SK-N-SH treated with all-trans-retinoic acid at 6 μM for 48 hours (cell line): ENCODE data around the gene REPS2.

ENCODE experiments used
- ATAC-seq: fragments of 200-7000 bp; cut with Tn5 transposase; 3 replicates; pipeline ENCODE4 v1.9.1; 2020; ENCODE audit warnings: mild to moderate bottlenecking, moderate library complexity
- ARNTL ChIP-seq: fragments of 450-650 bp; formaldehyde crosslinking; IDR thresholded peaks from 2 replicates; pipeline ENCODE4 v1.5.0; 2020; ENCODE audit warnings: low read depth, mild to moderate bottlenecking, moderate library complexity, borderline replicate concordance
- BACH2 ChIP-seq: fragments of 250-450 bp; sonication (Bioruptor Pico); IDR thresholded peaks from 2 replicates; pipeline ENCODE4 v1.9.0; 2021; ENCODE audit warnings: mild to moderate bottlenecking, borderline replicate concordance
- CSDC2 ChIP-seq: fragments of 250-450 bp; sonication (Bioruptor Pico); IDR thresholded peaks from 2 replicates; pipeline ENCODE4 v1.5.0; 2020; ENCODE audit warnings: mild to moderate bottlenecking, moderate library complexity
- GLIS3 ChIP-seq: fragments of 250-450 bp; sonication (Bioruptor Pico); IDR thresholded peaks from 2 replicates; pipeline ENCODE4 v1.5.0; 2020; ENCODE audit warnings: mild to moderate bottlenecking, moderate library complexity
- ISL1 ChIP-seq: fragments of 250-450 bp; sonication (Bioruptor Pico); IDR thresholded peaks from 2 replicates; pipeline ENCODE4 v2.1.2; 2022; ENCODE audit warnings: mild to moderate bottlenecking, moderate library complexity
- OSR1 ChIP-seq: fragments of 250-450 bp; sonication (Bioruptor Pico); IDR thresholded peaks from 2 replicates; pipeline ENCODE4 v1.8.0; 2022; ENCODE audit warnings: moderate library complexity, mild to moderate bottlenecking, inconsistent platforms
- PPARA ChIP-seq: fragments of 250-450 bp; sonication (Bioruptor Pico); IDR thresholded peaks from 2 replicates; pipeline ENCODE4 v1.5.0; 2020; ENCODE audit warnings: mild to moderate bottlenecking, borderline replicate concordance
- RARB ChIP-seq: fragments of 250-450 bp; sonication (Bioruptor Pico); IDR thresholded peaks from 2 replicates; pipeline ENCODE4 v1.8.0; 2021; ENCODE audit warnings: mild to moderate bottlenecking, moderate library complexity
- SNAI2 ChIP-seq: fragments of 250-450 bp; sonication (Bioruptor Pico); IDR thresholded peaks from 2 replicates; pipeline ENCODE4 v1.5.0; 2020; ENCODE audit warnings: mild to moderate bottlenecking, moderate library complexity
- TCF4 ChIP-seq: fragments of 250-450 bp; sonication (Bioruptor Pico); IDR thresholded peaks from 2 replicates; pipeline ENCODE4 v1.8.0; 2021; ENCODE audit warnings: mild to moderate bottlenecking, moderate library complexity, borderline replicate concordance
- TOX ChIP-seq: fragments of 250-450 bp; sonication (Bioruptor Pico); IDR thresholded peaks from 2 replicates; pipeline ENCODE4 v1.8.0; 2021; ENCODE audit warnings: mild to moderate bottlenecking, moderate library complexity, borderline replicate concordance
- TSHZ2 ChIP-seq: fragments of 250-450 bp; sonication (Bioruptor Pico); IDR thresholded peaks from 2 replicates; pipeline ENCODE4 v1.5.0; 2020; ENCODE audit warnings: mild to moderate bottlenecking, moderate library complexity
- ZFP3 ChIP-seq: fragments of 250-450 bp; sonication (Bioruptor Pico); IDR thresholded peaks from 2 replicates; pipeline ENCODE4 v1.5.0; 2020; ENCODE audit warnings: mild to moderate bottlenecking, moderate library complexity
- ZFP30 ChIP-seq: fragments of 450-650 bp; formaldehyde crosslinking; IDR thresholded peaks from 2 replicates; pipeline ENCODE4 v1.5.0; 2022; ENCODE audit warnings: mild to moderate bottlenecking, moderate library complexity
- ZNF565 ChIP-seq: fragments of 450-650 bp; formaldehyde crosslinking; conservative IDR thresholded peaks from 2 replicates; pipeline ENCODE4 v1.5.0; 2020; ENCODE audit warnings: low read depth, mild to moderate bottlenecking, moderate library complexity
- ZNF70 ChIP-seq: fragments of 450-650 bp; formaldehyde crosslinking; IDR thresholded peaks from 2 replicates; pipeline ENCODE4 v1.5.0; 2020; ENCODE audit warnings: mild to moderate bottlenecking, moderate library complexity
- ZNF8 ChIP-seq: fragments of 450-650 bp; formaldehyde crosslinking; IDR thresholded peaks from 2 replicates; pipeline ENCODE4 v1.5.0; 2020; ENCODE audit warnings: mild to moderate bottlenecking, moderate library complexity
- TF ChIP-seq, protein P1 (sequence below): fragments of 250-450 bp; sonication (Bioruptor Pico); IDR thresholded peaks from 2 replicates; pipeline ENCODE4 v1.8.0; 2021; ENCODE audit warnings: low read depth, mild to moderate bottlenecking, moderate library complexity, borderline replicate concordance
- TF ChIP-seq, protein P2 (sequence below): fragments of 250-450 bp; sonication (Bioruptor Pico); IDR thresholded peaks from 2 replicates; pipeline ENCODE4 v1.8.0; 2020; ENCODE audit warnings: mild to moderate bottlenecking, moderate library complexity, borderline replicate concordance
- TF ChIP-seq, protein P3 (sequence below): fragments of 250-450 bp; sonication (Bioruptor Pico); IDR thresholded peaks from 2 replicates; pipeline ENCODE4 v1.5.1; 2021; ENCODE audit warnings: mild to moderate bottlenecking, moderate library complexity
- TF ChIP-seq, protein P4 (sequence below): fragments of 250-450 bp; sonication (Bioruptor Pico); IDR thresholded peaks from 2 replicates; pipeline ENCODE4 v1.5.1; 2020; ENCODE audit warnings: low read depth, mild to moderate bottlenecking, moderate library complexity

REPS2 gene

GRCh38 chrX:17014216-17014615 lies 67.8 kb downstream of the REPS2 start (continued):
- TF ChIP-seq PPARA (CRISPR knock-in tag) = no peak
- TF ChIP-seq ISL1 (CRISPR knock-in tag) = no peak
- no peak for TF ChIP-seq ZFP3 (CRISPR knock-in tag)
- TF ChIP-seq, all 23 proteins: peak for 0

DNA sequence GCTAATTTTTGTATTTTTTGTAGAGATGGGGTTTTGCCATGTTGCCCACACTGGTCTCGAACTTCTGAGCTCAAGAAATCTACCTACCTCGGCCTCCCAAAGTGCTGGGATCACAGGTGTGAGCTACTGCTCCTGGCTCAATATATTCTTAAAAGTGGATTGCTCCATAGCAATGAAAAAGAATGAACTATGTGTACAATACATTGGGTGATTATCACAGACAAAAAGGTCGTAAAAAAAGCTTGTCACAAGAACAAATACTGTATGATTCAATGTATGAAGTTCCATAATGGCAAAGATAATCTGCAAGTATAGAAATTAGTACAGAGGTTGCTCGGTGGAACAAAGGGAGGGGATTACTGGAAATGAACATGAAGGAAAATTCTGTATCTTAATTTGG lies 70.7 kb downstream of the REPS2 start:
- no peak for ATAC-seq
- TF ChIP-seq ZNF70 (CRISPR knock-in tag) = no peak
- no peak for TF ChIP-seq TCF4
- TF ChIP-seq, protein P1, sequence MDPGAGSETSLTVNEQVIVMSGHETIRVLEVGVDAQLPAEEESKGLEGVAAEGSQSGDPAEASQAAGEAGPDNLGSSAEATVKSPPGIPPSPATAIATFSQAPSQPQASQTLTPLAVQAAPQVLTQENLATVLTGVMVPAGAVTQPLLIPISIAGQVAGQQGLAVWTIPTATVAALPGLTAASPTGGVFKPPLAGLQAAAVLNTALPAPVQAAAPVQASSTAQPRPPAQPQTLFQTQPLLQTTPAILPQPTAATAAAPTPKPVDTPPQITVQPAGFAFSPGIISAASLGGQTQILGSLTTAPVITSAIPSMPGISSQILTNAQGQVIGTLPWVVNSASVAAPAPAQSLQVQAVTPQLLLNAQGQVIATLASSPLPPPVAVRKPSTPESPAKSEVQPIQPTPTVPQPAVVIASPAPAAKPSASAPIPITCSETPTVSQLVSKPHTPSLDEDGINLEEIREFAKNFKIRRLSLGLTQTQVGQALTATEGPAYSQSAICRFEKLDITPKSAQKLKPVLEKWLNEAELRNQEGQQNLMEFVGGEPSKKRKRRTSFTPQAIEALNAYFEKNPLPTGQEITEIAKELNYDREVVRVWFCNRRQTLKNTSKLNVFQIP (CRISPR knock-in tag) = no peak
- TF ChIP-seq SNAI2 (CRISPR knock-in tag) = no peak
- no peak for TF ChIP-seq ARNTL
- TF ChIP-seq, protein P2, sequence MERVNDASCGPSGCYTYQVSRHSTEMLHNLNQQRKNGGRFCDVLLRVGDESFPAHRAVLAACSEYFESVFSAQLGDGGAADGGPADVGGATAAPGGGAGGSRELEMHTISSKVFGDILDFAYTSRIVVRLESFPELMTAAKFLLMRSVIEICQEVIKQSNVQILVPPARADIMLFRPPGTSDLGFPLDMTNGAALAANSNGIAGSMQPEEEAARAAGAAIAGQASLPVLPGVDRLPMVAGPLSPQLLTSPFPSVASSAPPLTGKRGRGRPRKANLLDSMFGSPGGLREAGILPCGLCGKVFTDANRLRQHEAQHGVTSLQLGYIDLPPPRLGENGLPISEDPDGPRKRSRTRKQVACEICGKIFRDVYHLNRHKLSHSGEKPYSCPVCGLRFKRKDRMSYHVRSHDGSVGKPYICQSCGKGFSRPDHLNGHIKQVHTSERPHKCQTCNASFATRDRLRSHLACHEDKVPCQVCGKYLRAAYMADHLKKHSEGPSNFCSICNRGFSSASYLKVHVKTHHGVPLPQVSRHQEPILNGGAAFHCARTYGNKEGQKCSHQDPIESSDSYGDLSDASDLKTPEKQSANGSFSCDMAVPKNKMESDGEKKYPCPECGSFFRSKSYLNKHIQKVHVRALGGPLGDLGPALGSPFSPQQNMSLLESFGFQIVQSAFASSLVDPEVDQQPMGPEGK (CRISPR knock-in tag) = no peak
- no peak for TF ChIP-seq RARB (CRISPR knock-in tag)
- TF ChIP-seq TSHZ2 (CRISPR knock-in tag) = no peak
- no peak for TF ChIP-seq ZFP3 (CRISPR knock-in tag)
- TF ChIP-seq PPARA (CRISPR knock-in tag) = no peak
- TF ChIP-seq ZFP30 = no peak
- no peak for TF ChIP-seq GLIS3 (CRISPR knock-in tag)
- TF ChIP-seq ZNF8 (CRISPR knock-in tag) = no peak
- no peak for TF ChIP-seq BACH2 (CRISPR knock-in tag)
- no peak for TF ChIP-seq ZNF565 (CRISPR knock-in tag)
- TF ChIP-seq CSDC2 (CRISPR knock-in tag) = no peak
- no peak for TF ChIP-seq OSR1 (CRISPR knock-in tag)
- TF ChIP-seq, protein P3, sequence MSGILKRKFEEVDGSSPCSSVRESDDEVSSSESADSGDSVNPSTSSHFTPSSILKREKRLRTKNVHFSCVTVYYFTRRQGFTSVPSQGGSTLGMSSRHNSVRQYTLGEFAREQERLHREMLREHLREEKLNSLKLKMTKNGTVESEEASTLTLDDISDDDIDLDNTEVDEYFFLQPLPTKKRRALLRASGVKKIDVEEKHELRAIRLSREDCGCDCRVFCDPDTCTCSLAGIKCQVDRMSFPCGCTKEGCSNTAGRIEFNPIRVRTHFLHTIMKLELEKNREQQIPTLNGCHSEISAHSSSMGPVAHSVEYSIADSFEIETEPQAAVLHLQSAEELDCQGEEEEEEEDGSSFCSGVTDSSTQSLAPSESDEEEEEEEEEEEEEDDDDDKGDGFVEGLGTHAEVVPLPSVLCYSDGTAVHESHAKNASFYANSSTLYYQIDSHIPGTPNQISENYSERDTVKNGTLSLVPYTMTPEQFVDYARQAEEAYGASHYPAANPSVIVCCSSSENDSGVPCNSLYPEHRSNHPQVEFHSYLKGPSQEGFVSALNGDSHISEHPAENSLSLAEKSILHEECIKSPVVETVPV (CRISPR knock-in tag) = no peak
- TF ChIP-seq, all 23 proteins: peak for 0

DNA sequence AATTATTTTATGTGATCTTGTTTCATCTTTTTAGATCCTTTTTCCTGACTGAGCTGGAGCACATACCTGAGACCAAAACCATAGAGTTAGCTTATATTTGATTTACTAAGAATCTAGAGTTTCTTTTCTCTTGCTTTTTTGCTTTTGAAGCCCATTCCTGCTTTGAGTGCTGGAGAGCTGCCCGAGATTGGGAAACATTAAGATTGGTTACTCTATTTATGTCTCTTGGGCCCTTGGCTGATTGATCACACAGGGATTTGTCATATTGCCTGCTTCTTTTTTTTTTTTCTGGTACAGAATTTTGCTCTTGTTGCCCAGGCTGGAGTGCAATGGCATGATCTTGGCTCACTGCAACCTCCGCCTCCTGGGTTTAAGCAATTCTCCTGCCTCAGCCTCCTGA lies 73.9 kb downstream of the REPS2 start:
- TF ChIP-seq ZNF565 (CRISPR knock-in tag) = no peak
- no peak for TF ChIP-seq TOX (CRISPR knock-in tag)
- TF ChIP-seq, protein P3 (CRISPR knock-in tag) = no peak
- no peak for TF ChIP-seq SNAI2 (CRISPR knock-in tag)
- no peak for TF ChIP-seq ZNF8 (CRISPR knock-in tag)
- TF ChIP-seq, protein P4, sequence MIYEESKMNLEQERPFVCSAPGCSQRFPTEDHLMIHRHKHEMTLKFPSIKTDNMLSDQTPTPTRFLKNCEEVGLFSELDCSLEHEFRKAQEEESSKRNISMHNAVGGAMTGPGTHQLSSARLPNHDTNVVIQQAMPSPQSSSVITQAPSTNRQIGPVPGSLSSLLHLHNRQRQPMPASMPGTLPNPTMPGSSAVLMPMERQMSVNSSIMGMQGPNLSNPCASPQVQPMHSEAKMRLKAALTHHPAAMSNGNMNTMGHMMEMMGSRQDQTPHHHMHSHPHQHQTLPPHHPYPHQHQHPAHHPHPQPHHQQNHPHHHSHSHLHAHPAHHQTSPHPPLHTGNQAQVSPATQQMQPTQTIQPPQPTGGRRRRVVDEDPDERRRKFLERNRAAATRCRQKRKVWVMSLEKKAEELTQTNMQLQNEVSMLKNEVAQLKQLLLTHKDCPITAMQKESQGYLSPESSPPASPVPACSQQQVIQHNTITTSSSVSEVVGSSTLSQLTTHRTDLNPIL (CRISPR knock-in tag) = no peak
- no peak for ATAC-seq
